OCI-LY1 (cell line): ENCODE data around the gene CDIPT.
A peak's percentile ranks its signal among the peaks of the same experiment; 100 is the strongest.

Source experiments
- H2AFZ ChIP-seq: fragments of 200-600 bp; sonication (generic), shearing (Covaris generic); 2 replicates; pipeline ENCODE4 v1.6.0; 2014; ENCODE audit warnings: antibody characterized with exemption, mild to moderate bottlenecking, low read length
- H3F3A ChIP-seq: fragments of 200-600 bp; sonication (generic), shearing (Covaris generic); 2 replicates; pipeline ENCODE4 v1.6.0; 2014; ENCODE audit warnings: mild to moderate bottlenecking, antibody characterized with exemption, low read length, moderate library complexity; ENCODE audit not compliant: insufficient read depth
- H3K27ac ChIP-seq: fragments of 200-600 bp; sonication (generic); 2 replicates; pipeline ENCODE4 v1.5.1; 2014; ENCODE audit warnings: low read length, mixed run types, mild to moderate bottlenecking, low read depth; ENCODE audit not compliant: poor library complexity, severe bottlenecking
- H3K27me3 ChIP-seq: fragments of 200-600 bp; sonication (generic); 2 replicates; pipeline ENCODE4 v1.6.0; 2014; ENCODE audit warnings: antibody characterized with exemption, mild to moderate bottlenecking, low read length, moderate library complexity; ENCODE audit not compliant: insufficient read depth
- H3K36me3 ChIP-seq: fragments of 200-600 bp; sonication (generic); 2 replicates; pipeline ENCODE4 v1.6.1; 2014; ENCODE audit warnings: mild to moderate bottlenecking, antibody characterized with exemption, low read length, moderate library complexity, mixed read lengths; ENCODE audit not compliant: insufficient read depth
- H3K4me1 ChIP-seq: fragments of 200-600 bp; sonication (generic); 2 replicates; pipeline ENCODE4 v1.5.1; 2014; ENCODE audit warnings: mild to moderate bottlenecking, low read length, moderate library complexity; ENCODE audit not compliant: insufficient read depth, severe bottlenecking
- H3K4me2 ChIP-seq: fragments of 200-600 bp; sonication (generic), shearing (Covaris generic); 2 replicates; pipeline ENCODE4 v1.6.1; 2014; ENCODE audit warnings: low read length
- H3K4me3 ChIP-seq: fragments of 200-600 bp; sonication (generic); 2 replicates; pipeline ENCODE4 v1.5.1; 2014; ENCODE audit warnings: low read length, low read depth, mild to moderate bottlenecking, mixed read lengths; ENCODE audit not compliant: poor library complexity, severe bottlenecking
- H3K79me2 ChIP-seq: fragments of 200-600 bp; shearing (Covaris generic); 2 replicates; pipeline ENCODE4 v1.6.1; 2016; ENCODE audit warnings: mixed run types, low read length, mixed read lengths; ENCODE audit not compliant: insufficient read depth
- H3K9ac ChIP-seq: fragments of 200-600 bp; sonication (generic), shearing (Covaris generic); 2 replicates; pipeline ENCODE4 v1.6.1; 2014; ENCODE audit warnings: mild to moderate bottlenecking, low read length, mixed read lengths
- H3K9me2 ChIP-seq: fragments of 200-600 bp; sonication (generic), shearing (Covaris generic); 2 replicates; pipeline ENCODE4 v1.6.1; 2014; ENCODE audit warnings: low read depth, mild to moderate bottlenecking, low read length, mixed read lengths
- H3K9me3 ChIP-seq: fragments of 200-600 bp; shearing (Covaris generic); 2 replicates; pipeline ENCODE4 v1.6.1; 2014; ENCODE audit warnings: low read length, mixed read lengths
- H4K20me1 ChIP-seq: fragments of 200-600 bp; sonication (generic), shearing (Covaris generic); 2 replicates; pipeline ENCODE4 v1.6.0; 2016; ENCODE audit warnings: mild to moderate bottlenecking, low read length; ENCODE audit not compliant: insufficient read depth
- EZH2 ChIP-seq: fragments of 200-600 bp; sonication (generic), shearing (Covaris generic); IDR thresholded peaks from 2 replicates; pipeline ENCODE4 v1.8.0; 2017; ENCODE audit warnings: borderline replicate concordance, mixed run types, mild to moderate bottlenecking, antibody characterized with exemption, low read length, moderate library complexity, mixed read lengths
- TF ChIP-seq, protein P1 (sequence below): fragments of 200-600 bp; sonication (generic), shearing (Covaris generic); IDR thresholded peaks from 2 replicates; pipeline ENCODE4 v1.5.1; 2017; ENCODE audit warnings: mild to moderate bottlenecking, antibody characterized with exemption, low read length, moderate library complexity, mixed read lengths

The CDIPT gene

DNA sequence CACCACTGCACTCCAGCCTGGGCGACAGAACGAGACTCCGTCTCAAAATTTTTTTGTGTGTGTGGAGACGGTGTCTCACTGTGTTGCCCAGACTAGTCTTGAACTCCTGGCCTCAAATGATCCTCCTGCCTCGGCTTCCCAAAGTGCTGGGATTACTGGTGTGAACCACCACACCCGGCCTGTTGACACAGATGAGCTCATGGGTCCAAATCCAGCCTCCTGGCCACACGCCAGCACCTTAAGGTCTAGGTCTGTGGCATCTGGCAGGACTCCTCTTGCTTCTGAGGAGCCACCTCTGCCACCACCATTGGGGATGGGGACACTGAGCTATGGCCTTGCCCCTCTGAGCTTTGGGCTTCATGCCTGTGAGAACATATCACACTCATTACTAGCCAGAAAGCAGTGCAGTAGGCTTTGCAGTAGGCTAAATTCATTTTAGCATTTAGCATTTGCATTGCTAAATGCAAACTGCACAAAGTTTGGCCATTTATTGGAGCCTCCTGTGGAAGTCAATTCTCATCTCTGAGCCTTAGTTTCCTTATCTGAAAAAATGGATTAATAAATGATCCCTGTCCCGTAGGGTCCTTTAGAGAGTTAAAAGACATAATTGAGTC, 5.5 kb upstream of the CDIPT start:
- H3K27me3 ChIP-seq, result 0 out of 2 replicates have a peak, but pooled peaks cover 5% of the 10 kb centered on the region
- no peak overlapping the region for H3K27ac ChIP-seq
- no peaks in the 10 kb centered on the region for H3K79me2 ChIP-seq
- H3K36me3 ChIP-seq, result no peaks in the 10 kb centered on the region
- no peaks in the 10 kb centered on the region for H3K9me2 ChIP-seq
- H3K4me2 ChIP-seq, result no peak overlapping the region
- no peaks in the 10 kb centered on the region for H3F3A ChIP-seq
- H4K20me1 ChIP-seq, result no peaks in the 10 kb centered on the region
- H3K4me3 ChIP-seq, result no peak overlapping the region
- peaks cover 4% of the 10 kb centered on the region for H3K4me1 ChIP-seq
- no peaks in the 10 kb centered on the region for H3K9me3 ChIP-seq
- no peak for TF ChIP-seq EZH2
- TF ChIP-seq, protein P1, sequence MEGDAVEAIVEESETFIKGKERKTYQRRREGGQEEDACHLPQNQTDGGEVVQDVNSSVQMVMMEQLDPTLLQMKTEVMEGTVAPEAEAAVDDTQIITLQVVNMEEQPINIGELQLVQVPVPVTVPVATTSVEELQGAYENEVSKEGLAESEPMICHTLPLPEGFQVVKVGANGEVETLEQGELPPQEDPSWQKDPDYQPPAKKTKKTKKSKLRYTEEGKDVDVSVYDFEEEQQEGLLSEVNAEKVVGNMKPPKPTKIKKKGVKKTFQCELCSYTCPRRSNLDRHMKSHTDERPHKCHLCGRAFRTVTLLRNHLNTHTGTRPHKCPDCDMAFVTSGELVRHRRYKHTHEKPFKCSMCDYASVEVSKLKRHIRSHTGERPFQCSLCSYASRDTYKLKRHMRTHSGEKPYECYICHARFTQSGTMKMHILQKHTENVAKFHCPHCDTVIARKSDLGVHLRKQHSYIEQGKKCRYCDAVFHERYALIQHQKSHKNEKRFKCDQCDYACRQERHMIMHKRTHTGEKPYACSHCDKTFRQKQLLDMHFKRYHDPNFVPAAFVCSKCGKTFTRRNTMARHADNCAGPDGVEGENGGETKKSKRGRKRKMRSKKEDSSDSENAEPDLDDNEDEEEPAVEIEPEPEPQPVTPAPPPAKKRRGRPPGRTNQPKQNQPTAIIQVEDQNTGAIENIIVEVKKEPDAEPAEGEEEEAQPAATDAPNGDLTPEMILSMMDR, result no peak
- no peak overlapping the region for H3K9ac ChIP-seq
- no peak overlapping the region for H2AFZ ChIP-seq

DNA sequence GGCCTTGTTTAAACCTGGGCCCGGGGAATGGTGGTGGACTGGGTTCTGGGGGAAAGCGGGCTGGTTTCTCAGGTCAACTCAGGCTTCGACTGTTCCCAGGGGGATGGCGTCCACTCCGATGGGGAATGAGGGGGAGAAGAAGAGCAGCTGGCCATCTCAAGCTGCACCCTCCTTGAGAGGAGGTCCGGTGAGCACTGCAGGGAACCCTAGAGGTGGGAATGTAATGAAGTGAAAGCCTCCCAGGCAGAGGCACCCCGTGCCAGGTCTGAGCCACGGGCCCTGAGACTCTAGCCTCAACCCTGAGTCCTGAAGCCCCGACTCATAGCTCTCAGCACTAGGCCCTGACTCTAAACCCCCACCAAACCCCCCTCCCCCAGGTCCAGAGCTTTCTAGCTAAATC, 1.2 kb upstream of the CDIPT start:
- no peak overlapping the region for H2AFZ ChIP-seq
- no peaks in the 10 kb centered on the region for H4K20me1 ChIP-seq
- H3K79me2 ChIP-seq, result no peaks in the 10 kb centered on the region
- no peak overlapping the region for H3K9ac ChIP-seq
- H3K27ac ChIP-seq, result no peak overlapping the region
- no peaks in the 10 kb centered on the region for H3K9me3 ChIP-seq
- no peak overlapping the region for H3K4me2 ChIP-seq
- no peak overlapping the region for H3K4me3 ChIP-seq
- 0 out of 2 replicates have a peak, but pooled peaks cover 5% of the 10 kb centered on the region for H3K27me3 ChIP-seq
- no peaks in the 10 kb centered on the region for H3F3A ChIP-seq
- H3K36me3 ChIP-seq, result peaks cover 19% of the 10 kb centered on the region
- H3K9me2 ChIP-seq, result no peaks in the 10 kb centered on the region
- H3K4me1 ChIP-seq, result peaks cover 16% of the 10 kb centered on the region
- TF ChIP-seq, protein P1, result no peak
- TF ChIP-seq EZH2, result no peak

DNA sequence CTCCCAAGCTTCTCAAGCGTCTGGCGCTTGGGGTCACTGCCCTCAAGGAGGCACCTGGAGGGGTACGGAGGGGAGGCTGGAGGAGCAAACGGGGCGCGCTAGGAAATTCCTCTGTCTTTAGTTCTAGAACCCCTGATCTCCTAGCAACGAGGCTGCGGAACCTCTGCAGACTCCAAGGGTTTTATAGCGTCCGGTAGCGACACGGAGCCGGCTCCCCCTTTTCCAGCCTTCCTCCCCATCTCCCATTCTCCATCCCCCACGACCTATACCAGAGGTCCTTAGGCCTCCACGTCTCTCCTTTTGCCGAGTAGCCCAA, 601 bp upstream of the CDIPT start:
- Histone ChIP-seq H3K9ac (no peak overlapping the region), H4K20me1 (no peaks in the 10 kb centered on the region), H3K4me1 (peaks cover 16% of the 10 kb centered on the region), H2AFZ (no peak overlapping the region), H3F3A (no peaks in the 10 kb centered on the region), H3K9me3 (no peaks in the 10 kb centered on the region), H3K27me3 (0 out of 2 replicates have a peak, but pooled peaks cover 5% of the 10 kb centered on the region), H3K9me2 (no peaks in the 10 kb centered on the region), H3K79me2 (no peaks in the 10 kb centered on the region), H3K4me3 (peak overlapping the region; percentile 17), H3K27ac (no peak overlapping the region), H3K36me3 (peaks cover 25% of the 10 kb centered on the region), H3K4me2 (peak overlapping the region; percentile 28)
- TF ChIP-seq, protein P1, result no peak
- TF ChIP-seq EZH2, result no peak
